Stimulated activated CD4-positive, alpha-beta T cell treated with anti-CD3 and anti-CD28 coated beads, TNF-alpha, amount 100 ng/mL, for 24 hours (primary cell): ENCODE data around the gene NEU1.

Experiments used
- DNase-seq, 3 experiments: peaks; one replicate each; pipeline ENCODE4 v3.0.0-alpha.2; 2020; ENCODE audit warnings: low read depth in 3 of 3

Gene NEU1

GRCh38 chr6:31896493-31896855 is 33.9 kb upstream of the NEU1 start:
- DNase-seq = no peak

GRCh38 chr6:31892821-31893220 is 30.2 kb upstream of the NEU1 start:
- DNase-seq = no peak

- DNase-seq = no peak
These were observed 26.8 kb upstream of the NEU1 start for GRCh38 chr6:31889331-31889972.

GRCh38 chr6:31888276-31889258 is 25.9 kb upstream of the NEU1 start:
- DNase-seq = peak in 2 of 3 experiments; percentile 34 to 51

GRCh38 chr6:31887173-31888007 is 24.8 kb upstream of the NEU1 start:
- DNase-seq = no peak

GRCh38 chr6:31886541-31886991 is 23.9 kb upstream of the NEU1 start:
- no peak for DNase-seq

GRCh38 chr6:31884528-31885035 is 22.0 kb upstream of the NEU1 start:
- no peak for DNase-seq

GRCh38 chr6:31883676-31884075 is 21.1 kb upstream of the NEU1 start:
- DNase-seq = no peak

- DNase-seq = no peak
These were observed 19.7 kb upstream of the NEU1 start for GRCh38 chr6:31882344-31882743.

- no peak for DNase-seq
These were observed 18.7 kb upstream of the NEU1 start for GRCh38 chr6:31881136-31881859.

- DNase-seq = no peak
These were observed 18.0 kb upstream of the NEU1 start for GRCh38 chr6:31880616-31881015.

- DNase-seq = no peak
These were observed 17.3 kb upstream of the NEU1 start for GRCh38 chr6:31879901-31880300.

- DNase-seq = no peak
These were observed 16.5 kb upstream of the NEU1 start for GRCh38 chr6:31879143-31879542.

- DNase-seq = no peak
These were observed 16.1 kb upstream of the NEU1 start, which contains the start of gene SLC44A4 for GRCh38 chr6:31878726-31879125. Gene SLC44A4, minus strand, starts transcription at chr6:31878997. Its CDS starts 17 bp downstream, at chr6:31878980.

GRCh38 chr6:31878222-31878621 is 15.6 kb upstream of the NEU1 start:
- DNase-seq = no peak

GRCh38 chr6:31877651-31878161 is 15.1 kb upstream of the NEU1 start:
- no peak for DNase-seq

- no peak for DNase-seq
These were observed 14.6 kb upstream of the NEU1 start for GRCh38 chr6:31877125-31877650.

GRCh38 chr6:31876357-31876756 is 13.7 kb upstream of the NEU1 start:
- no peak for DNase-seq

GRCh38 chr6:31875877-31876276 is 13.3 kb upstream of the NEU1 start:
- no peak for DNase-seq

- DNase-seq = no peak
These were observed 12.4 kb upstream of the NEU1 start for GRCh38 chr6:31874836-31875572.
